Endothelial cell (in vitro differentiated cells): ENCODE data around the gene POU2AF1. TPM values are rescaled to one million over a fixed set of nuclear protein-coding genes. Genes with fewer than 3 reads are reported as not detected.

Source experiments
- DNase-seq: peaks from one replicate; pipeline ENCODE4 v3.0.0; 2021; ENCODE audit warnings: low spot score
- H3K27ac Mint-ChIP-seq: one replicate; pipeline ENCODE4 v1.8.0; 2021; ENCODE audit warnings: mixed read lengths, inconsistent platforms; ENCODE audit not compliant: unreplicated experiment
- H3K27me3 Mint-ChIP-seq: one replicate; pipeline ENCODE4 v1.8.0; 2021; ENCODE audit warnings: mild to moderate bottlenecking, moderate library complexity, mixed read lengths, inconsistent platforms; ENCODE audit not compliant: unreplicated experiment
- H3K36me3 Mint-ChIP-seq: one replicate; pipeline ENCODE4 v1.8.0; 2021; ENCODE audit warnings: mild to moderate bottlenecking, low read depth, mixed read lengths, inconsistent platforms; ENCODE audit not compliant: unreplicated experiment
- H3K4me1 Mint-ChIP-seq: one replicate; pipeline ENCODE4 v1.8.0; 2021; ENCODE audit warnings: mild to moderate bottlenecking, mixed read lengths, inconsistent platforms; ENCODE audit not compliant: unreplicated experiment
- H3K4me3 Mint-ChIP-seq: one replicate; pipeline ENCODE4 v1.8.0; 2021; ENCODE audit warnings: mild to moderate bottlenecking, mixed read lengths, inconsistent platforms; ENCODE audit not compliant: unreplicated experiment
- H3K9me3 Mint-ChIP-seq: one replicate; pipeline ENCODE4 v1.8.0; 2021; ENCODE audit warnings: mixed read lengths, inconsistent platforms; ENCODE audit not compliant: unreplicated experiment
- CTCF ChIP-seq: fragments of 200-600 bp; sonication (generic); IDR thresholded peaks from one replicate; pipeline ENCODE4 v1.5.0; 2021; ENCODE audit warnings: antibody characterized with exemption; ENCODE audit not compliant: unreplicated experiment
- total RNA-seq: library from RNA; stranded (reverse); fragmentation: NEBNext Ultra II Directional; extraction: Animal tissue kit (Norgen Biotek cat#: 25700); gene quantifications from one replicate; pipeline ENCODE4 v1.2.1, GENCODE V29; 2021; ENCODE audit not compliant: unreplicated experiment

Gene POU2AF1
- total RNA-seq, 1 donor from 2014 or later: not detected

DNA sequence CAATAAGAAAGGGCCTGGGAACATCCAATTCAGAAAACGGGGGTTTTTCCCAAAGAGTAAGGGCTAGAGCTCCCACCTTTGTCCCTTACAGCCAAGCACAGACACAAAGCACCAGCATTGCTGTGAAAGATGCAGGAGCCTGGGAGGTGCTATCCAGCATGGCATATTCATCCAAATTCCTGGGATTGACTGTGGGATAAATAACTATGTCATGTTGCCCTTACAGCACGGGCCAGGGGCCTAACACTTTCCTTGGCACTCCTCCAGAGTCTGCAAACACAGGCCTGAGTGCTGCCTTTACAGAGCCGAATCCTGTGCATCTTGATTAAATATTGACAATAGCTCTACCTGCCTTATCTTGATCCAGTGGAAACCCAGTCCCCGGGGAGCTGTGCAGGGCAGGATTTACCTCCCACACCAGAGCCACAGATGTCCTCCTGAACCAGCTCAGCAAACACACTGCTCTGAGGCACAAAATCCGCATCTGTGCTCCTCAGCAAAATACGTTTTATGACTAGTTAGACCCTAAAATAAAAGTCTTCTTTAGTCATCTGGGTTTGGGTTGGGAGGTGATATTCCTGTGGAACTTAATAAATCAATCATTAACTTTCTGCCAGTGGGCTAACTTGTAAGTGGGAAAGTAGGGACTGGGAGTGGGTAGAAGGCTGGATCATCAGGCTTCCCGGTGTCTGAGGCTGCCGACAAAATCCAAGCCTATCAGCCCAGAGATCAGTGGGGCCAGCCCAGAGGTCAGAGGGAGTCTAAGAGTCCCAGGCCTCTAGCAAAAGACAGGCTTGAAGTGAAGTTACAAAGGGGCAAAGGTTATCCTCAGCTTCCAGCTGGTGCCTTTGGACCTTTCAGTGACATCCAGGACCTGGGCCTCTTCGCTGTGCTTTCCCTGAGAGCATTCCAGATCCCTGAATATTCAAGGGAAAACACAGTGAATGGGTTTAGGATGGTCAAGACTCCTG, 44.3 kb downstream of the POU2AF1 start:
- Mint-ChIP-seq H3K27ac (no peak overlapping the region), H3K9me3 (no peaks in the 10 kb centered on the region), H3K4me3 (no peak overlapping the region), H3K27me3 (no peaks in the 10 kb centered on the region), H3K36me3 (no peaks in the 10 kb centered on the region), H3K4me1 (no peaks in the 10 kb centered on the region)
- DNase-seq: no peak
- TF ChIP-seq CTCF: no peak

DNA sequence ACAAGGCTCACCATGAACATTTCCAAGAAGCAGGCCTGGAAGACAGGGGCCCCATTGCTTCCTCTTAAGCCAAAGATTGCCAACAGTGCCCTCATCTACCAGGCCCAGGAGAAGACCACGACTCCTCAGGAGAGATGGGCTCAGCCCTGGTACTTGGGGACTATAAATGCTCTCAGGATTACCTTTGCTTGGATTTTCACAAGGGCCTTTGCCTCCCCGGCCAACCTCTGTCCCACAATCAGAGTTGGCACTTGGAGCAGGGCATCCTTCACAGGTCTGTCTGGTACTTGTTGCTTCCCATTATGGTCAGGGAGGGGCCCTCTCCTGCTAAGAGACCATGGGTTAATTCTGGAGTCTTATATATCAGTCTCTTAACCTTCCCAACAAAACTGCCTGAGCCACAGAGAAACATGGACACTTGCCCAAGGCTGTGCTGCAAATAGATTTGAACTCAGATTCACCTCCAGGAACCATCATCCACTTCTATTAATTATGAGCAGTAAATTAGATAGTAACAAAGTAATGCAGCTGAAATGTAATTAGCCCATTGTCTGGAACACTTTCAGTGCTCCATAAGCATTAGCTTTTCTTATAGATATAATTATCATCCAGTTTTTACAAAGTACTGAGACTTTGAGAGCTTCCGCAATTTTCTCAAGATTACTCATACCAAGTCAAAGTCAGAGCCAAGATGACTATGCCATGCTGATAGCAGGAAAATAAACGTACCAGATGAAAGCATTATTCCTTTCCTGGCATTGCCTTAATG, 47.2 kb downstream of the POU2AF1 start:
- no peaks in the 10 kb centered on the region for H3K4me1 Mint-ChIP-seq
- H3K9me3 Mint-ChIP-seq: no peaks in the 10 kb centered on the region
- no peak overlapping the region for H3K4me3 Mint-ChIP-seq
- H3K27ac Mint-ChIP-seq: no peak overlapping the region
- no peaks in the 10 kb centered on the region for H3K36me3 Mint-ChIP-seq
- no peaks in the 10 kb centered on the region for H3K27me3 Mint-ChIP-seq
- no peak for DNase-seq
- TF ChIP-seq CTCF: no peak

DNA sequence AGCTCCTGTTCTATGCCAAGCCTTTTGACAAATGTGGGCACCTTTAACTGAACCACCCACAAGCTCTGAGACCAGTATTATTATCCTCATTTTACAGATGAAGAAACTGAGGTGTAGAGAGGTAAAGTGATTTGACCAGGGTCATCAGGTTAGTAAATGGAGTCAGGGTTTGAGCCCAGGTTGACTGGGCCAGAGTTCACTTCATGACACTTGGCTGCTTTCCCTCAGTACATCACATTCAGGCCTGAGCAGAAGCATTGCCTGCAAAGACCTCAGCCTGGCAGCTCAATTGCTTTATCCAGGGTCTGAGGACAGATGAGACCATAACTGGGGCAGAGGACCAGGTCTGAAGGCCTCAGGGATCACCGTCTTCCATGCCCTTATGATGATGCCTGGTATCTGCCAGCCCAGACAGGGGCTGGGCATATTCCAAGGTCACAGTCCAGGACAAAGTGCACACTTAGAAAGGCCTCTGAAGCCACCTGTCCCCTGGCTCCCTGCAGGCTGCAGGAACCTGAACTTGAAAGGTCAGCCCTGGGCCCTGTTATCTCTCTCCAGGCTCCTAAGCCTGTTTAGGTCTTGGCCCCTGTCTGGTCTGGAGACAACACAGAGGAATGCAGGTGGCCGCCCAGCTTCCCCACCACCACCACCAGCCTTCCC, 48.7 kb downstream of the POU2AF1 start:
- H3K27ac Mint-ChIP-seq: no peak overlapping the region
- no peaks in the 10 kb centered on the region for H3K4me1 Mint-ChIP-seq
- TF ChIP-seq CTCF: no peak
- no peaks in the 10 kb centered on the region for H3K27me3 Mint-ChIP-seq
- H3K9me3 Mint-ChIP-seq: no peaks in the 10 kb centered on the region
- H3K36me3 Mint-ChIP-seq: no peaks in the 10 kb centered on the region
- no peak for DNase-seq
- no peak overlapping the region for H3K4me3 Mint-ChIP-seq

GRCh38 chr11:111329306-111330204, 49.5 kb downstream of the POU2AF1 start:
- Mint-ChIP-seq H3K4me3 (no peak overlapping the region), H3K36me3 (no peaks in the 10 kb centered on the region), H3K4me1 (no peaks in the 10 kb centered on the region), H3K27me3 (no peaks in the 10 kb centered on the region), H3K27ac (no peak overlapping the region), H3K9me3 (no peaks in the 10 kb centered on the region)
- no peak for DNase-seq
- no peak for TF ChIP-seq CTCF
